ENCODE measurements around the gene SLC25A3.

DNA sequence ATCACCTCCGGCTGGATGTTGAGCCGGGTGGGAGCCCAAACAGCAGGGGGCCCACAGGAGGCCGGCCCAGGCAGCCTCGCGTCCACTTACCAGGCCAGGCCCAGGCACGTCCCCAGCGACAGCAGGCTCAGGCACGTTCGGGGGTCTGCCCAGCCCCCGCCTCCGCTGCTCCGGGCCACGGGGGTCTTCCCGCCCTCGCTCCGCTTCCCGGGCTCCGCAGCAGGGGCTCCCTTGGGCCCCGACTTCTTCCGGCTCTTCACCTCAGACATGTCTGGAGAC is 50.9 kb downstream of the SLC25A3 start:
- TF ChIP-seq ZHX2 (IDR thresholded peaks at IDR 0.05; ENCODE audit: low read depth) (no peak), ZHX2 (CRISPR knock-in tag; IDR thresholded peaks at IDR 0.05; ENCODE audit: borderline replicate concordance) (no peak), EZH2 (conservative IDR thresholded peaks at IDR 0.05; ENCODE audit: low read depth, low read length) (no peak), POLR2AphosphoS2 (IDR thresholded peaks at IDR 0.05; ENCODE audit: low read depth, low read length) (no peak), RBFOX2 (IDR thresholded peaks at IDR 0.05; ENCODE audit: low read depth, low read length) (peak; percentile 62; the same call in 1 of the 2 replicates), HOXA9 (CRISPR knock-in tag; IDR thresholded peaks at IDR 0.05; ENCODE audit: borderline replicate concordance) (no peak), HNRNPLL (IDR thresholded peaks at IDR 0.05; ENCODE audit: low read depth, low read length, poor library complexity, severe bottlenecking) (no peak), TP53 (CRISPR knock-in tag; conservative IDR thresholded peaks at IDR 0.05) (no peak), CTCF (CRISPR knock-in tag; IDR thresholded peaks at IDR 0.05) (peak; percentile 26; the same call in 1 of the 2 replicates), KDM4B (CRISPR knock-in tag; IDR thresholded peaks at IDR 0.05) (no peak), POLR2A (IDR thresholded peaks at IDR 0.05; ENCODE audit: insufficient read depth in 1 of 2, low read depth in 2 of 2, low read length in 2 of 2) (0 out of 4 replicates have a peak, but pooled peaks of 1 of the 2 experiments have one; percentile 48), PCBP1 (IDR thresholded peaks at IDR 0.05; ENCODE audit: borderline replicate concordance, low read depth, low read length) (no peak), IRF2 (CRISPR knock-in tag; IDR thresholded peaks at IDR 0.05) (0 out of 2 replicates have a peak, but pooled peaks have one; percentile 1), ZNF431 (CRISPR knock-in tag; IDR thresholded peaks at IDR 0.05; ENCODE audit: borderline replicate concordance, low read depth) (no peak; the same call in 1 of the 2 replicates)
- TF ChIP-seq, protein P1, sequence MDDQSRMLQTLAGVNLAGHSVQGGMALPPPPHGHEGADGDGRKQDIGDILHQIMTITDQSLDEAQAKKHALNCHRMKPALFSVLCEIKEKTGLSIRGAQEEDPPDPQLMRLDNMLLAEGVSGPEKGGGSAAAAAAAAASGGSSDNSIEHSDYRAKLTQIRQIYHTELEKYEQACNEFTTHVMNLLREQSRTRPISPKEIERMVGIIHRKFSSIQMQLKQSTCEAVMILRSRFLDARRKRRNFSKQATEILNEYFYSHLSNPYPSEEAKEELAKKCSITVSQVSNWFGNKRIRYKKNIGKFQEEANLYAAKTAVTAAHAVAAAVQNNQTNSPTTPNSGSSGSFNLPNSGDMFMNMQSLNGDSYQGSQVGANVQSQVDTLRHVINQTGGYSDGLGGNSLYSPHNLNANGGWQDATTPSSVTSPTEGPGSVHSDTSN (CRISPR knock-in tag; IDR thresholded peaks at IDR 0.05; ENCODE audit: borderline replicate concordance): no peak

Measured in HepG2 (cell line).